GM12872 (cell line): ENCODE data around the gene ARHGAP27.

Experiments
- CTCF ChIP-seq: IDR thresholded peaks from 3 replicates; pipeline ENCODE4 v1.5.1; 2011; ENCODE audit warnings: low read depth, mild to moderate bottlenecking, low read length, moderate library complexity; ENCODE audit not compliant: insufficient read depth

ARHGAP27 gene

GRCh38 chr17:45432405-45433158, at the start of gene ARHGAP27:
ARHGAP27 (minus strand) TSS chr17:45432870; CDS start chr17:45430279, 2,591 bp downstream.
- no peak for TF ChIP-seq CTCF

- peak; percentile 26; the same call in 2 of the 3 replicates for TF ChIP-seq CTCF
Measured at GRCh38 chr17:45451131-45451530, 18.5 kb upstream of the ARHGAP27 start.

GRCh38 chr17:45441526-45442310, 9.0 kb upstream of the ARHGAP27 start:
- no peak for TF ChIP-seq CTCF

- no peak for TF ChIP-seq CTCF
Measured at GRCh38 chr17:45440161-45440778, 7.6 kb upstream of the ARHGAP27 start.

GRCh38 chr17:45438931-45439610, 6.4 kb upstream of the ARHGAP27 start:
- no peak for TF ChIP-seq CTCF

GRCh38 chr17:45437465-45438283, 5.0 kb upstream of the ARHGAP27 start:
- TF ChIP-seq CTCF = no peak
